ENCODE results near the gene ARL14.

Gene ARL14

GRCh38 chr3:160722331-160722730, 45.4 kb downstream of the ARL14 start:
- DNase-seq (ENCODE audit: low read depth): no peak

GRCh38 chr3:160725338-160725737, 48.4 kb downstream of the ARL14 start:
- DNase-seq (ENCODE audit: low read depth): no peak

All from HS-5 (cell line).